GM18909 (cell line): ENCODE data around the gene CIP2A.

Source experiments
- ATAC-seq: cut with Tn5 transposase; IDR thresholded peaks from one replicate; pipeline ENCODE4 v1.9.1; 2021; ENCODE audit warnings: mild to moderate bottlenecking; ENCODE audit not compliant: unreplicated experiment, poor library complexity

Gene CIP2A

DNA sequence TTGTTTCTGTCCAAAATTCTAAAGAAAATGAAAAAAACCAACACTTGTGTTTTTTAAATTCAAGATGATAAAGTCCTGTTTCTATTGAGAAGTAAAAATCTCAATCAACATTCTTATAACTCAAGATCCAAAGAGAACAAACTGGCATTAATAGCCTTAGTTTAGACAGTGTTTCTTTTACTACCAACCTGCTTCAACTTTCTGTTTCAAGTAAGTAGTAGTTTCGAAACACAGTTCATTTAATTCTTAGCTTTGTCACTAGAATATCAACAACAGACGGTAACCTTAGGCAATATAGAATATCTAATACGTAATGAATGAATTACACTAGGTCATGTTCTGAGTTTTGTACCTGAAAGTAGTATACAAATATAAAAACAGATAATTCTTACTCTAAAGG is 23.7 kb downstream of the CIP2A start:
- ATAC-seq, result no peak

DNA sequence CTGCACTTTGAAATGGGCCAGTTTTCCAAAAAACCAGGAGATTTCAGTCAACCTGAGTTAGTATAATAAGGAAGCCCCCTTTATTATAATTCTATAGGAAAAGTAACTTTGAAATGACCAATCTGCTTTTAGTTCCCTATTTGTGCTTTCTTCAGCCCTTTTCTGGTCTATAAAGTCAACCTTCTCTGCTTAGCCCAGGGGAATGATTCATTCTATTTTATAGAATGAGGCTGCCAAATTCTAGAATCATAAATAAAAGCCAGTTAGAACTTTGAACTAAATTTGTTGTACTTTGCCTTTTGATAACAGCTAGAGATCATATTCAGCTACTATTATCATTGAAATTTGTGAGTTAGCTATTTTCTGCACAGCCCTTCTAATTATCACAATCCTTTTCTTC is 24.7 kb downstream of the CIP2A start:
- ATAC-seq, result no peak

DNA sequence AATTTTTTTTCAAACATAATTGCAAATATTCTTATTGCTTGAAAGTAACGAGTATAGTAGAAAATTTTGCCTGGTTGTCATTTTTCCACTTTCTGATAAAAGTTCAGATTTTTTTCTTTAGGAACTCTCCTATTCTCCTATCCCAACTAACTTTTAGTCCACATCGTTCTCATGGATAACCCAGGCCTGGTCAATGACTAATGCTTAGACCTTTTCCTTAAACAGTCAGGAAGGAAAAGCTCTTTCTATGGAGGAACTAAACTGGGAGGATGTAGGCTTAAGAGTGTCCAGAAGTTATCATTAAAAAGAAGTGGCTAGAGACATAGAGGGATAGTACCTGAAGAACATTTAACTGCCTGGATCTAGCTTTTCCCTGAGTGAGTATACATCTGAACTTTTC is 26.7 kb downstream of the CIP2A start:
- ATAC-seq, result no peak

DNA sequence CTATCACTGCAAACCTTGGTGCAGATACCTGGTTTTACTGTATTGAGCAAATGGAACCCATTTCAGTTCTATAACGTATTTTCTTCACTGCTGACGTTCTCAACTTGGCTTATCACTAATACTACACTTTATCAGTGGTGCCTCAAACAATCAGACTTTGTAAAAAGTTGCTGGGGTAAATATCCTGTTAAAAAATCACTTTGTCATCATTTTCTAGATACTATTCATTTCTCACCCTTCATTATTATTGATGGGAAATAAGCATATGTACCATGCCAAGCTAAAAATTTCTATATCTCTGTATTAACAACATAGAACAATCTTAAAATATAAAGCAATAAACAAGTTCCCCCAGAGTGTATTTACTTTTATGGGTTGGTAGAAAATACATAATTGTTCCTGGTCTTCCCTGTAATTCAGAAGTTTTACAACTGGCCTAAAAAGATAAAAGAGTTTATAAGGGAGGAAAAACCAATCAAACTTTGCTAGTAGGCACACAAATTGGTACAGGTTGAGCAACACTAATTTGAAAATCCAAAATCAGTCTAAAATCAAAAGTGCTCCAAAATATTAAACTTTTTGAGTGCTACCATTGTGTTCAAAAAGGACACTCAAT is 33.2 kb downstream of the CIP2A start:
- ATAC-seq, result no peak

DNA sequence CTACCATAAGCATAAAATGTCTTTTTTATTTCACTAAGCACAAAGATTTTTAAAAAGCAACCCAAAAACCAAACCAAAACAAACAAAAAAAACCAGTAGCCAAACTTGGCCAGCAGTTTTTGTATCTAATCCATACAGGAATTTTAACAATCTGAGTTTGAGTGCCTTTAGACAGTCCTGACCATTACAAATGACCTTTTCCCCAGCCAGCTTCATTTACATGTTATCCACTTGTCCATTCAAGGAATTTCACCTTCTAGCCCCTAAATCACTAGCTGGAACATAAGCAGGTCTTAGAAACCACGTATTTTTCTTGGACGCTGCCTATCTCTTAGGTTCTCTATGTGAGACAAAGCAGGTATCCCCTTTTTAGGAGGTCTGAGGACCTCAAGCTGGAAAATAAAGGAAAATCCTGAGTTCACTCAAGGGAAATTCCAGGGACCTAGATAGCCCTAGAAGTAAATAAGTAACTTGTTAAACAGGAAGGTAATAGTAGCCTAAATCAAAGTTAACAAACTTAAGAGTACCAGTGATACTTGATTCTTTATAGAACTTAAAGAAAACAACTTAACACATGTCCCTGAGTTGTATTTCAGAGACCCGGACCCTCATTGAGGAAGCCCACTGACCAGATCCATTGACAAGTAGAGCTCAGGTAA is 34.2 kb downstream of the CIP2A start:
- no peak for ATAC-seq

DNA sequence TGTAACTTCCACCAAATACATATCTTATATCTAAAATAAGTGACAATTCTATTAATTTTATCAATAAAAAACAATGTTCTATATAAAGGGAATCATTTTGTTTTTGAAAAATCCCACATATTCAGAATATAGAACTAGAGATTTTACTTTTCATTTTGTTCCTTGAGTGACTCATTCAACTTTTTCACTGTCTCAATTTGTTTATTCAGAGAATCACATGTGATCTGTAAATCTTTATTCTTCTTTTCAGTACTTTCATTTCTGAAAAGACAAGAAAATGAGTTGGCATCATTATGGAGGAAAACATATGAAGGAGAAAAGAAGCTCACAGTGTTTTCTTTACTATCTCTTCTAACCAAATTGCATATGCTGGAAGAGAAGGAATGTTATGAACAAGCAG is 35.0 kb downstream of the CIP2A start:
- ATAC-seq, result no peak

DNA sequence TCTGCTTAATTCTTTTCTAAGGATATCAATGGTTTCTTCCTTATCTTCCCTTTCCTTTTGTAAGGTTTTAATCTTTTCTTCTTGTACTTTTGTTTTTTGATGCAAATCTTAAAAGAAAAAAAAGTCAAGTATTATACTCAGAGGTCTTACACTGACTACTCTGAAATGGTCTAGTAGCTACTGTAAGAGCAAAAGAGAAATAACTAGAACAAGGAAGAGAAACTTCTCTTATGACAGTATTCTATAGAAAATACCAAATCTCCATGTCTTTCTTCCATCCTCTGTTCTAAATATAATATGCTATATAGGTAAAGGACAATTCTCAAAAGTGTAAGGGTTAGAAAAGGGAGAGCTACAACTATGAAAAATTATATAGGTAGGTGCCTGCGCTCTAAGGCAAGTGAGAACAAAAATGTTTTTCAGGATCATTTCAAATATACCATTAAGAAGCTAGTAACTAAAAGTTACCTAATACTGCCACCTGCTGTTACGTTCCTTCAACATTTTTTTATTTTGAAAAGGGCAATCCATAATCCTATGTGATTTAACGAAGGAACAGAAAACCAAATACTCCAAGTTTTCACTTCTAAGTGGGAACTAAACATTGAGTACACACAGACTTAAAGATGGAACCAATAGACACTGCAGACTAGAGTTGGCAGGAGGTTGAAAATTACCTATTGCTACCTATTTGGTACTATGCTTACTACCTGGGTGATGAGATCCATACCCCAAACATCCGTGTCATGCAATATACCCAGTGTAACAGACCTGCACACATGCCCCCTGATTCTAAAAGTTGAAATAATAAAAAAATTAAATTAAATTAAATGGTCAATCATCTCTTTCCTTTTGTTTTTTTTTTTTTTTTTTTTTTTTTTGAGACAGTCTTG is 36.7 kb downstream of the CIP2A start:
- peak; percentile 66 for ATAC-seq

DNA sequence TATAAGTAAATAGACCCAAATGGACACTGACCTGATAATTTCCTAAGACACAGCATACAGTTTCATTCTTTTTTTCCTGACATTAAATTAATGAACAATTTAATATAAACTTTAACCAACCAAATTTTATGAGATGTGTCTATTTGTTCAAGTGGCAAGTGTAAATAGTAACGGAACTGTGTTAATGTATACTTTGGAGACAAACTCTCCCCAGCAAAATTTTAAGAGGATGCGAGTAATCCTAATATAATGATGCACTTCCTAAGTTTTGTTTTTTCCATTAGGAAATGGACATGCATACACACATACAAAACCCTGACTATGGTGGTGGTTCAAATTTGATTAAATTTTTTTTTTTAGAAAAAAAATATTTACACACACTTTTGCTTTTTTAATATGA is 40.4 kb downstream of the CIP2A start:
- ATAC-seq, result no peak

DNA sequence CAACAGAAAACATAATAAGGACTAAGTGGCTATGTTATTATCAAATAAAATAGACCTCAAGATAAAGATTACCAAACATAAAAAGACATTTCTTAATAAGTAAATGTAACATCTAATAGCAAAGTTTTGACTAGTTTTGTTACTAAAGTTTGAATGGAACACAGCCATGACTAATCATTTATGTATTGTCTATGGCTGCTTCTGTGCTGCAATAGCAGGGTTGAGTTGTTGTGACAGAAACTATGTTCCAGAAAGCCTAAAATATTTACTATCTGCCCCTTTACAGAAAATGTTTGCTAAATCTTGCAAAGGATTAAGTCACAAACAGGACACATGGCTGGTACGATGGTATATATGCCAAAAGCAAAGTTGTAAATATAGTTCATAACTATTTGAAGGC is 40.9 kb downstream of the CIP2A start:
- no peak for ATAC-seq

DNA sequence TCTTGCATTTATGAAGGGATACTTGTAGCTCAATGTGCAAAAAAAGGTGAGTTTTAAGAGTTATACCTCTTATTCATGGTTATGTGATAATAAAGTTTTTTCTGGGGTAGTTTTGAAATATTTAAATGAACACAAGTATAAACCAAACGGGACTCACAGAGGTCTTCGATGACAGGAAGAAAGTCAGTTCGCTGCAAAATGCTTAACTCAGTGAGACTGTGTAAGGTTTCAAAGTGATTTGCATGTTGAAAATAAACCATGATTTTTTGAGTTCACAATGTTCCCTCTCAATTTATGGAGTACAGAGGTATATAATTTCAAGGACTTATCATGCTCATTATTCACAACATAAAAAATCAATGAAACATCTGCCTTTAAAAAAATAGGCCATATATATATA is 42.5 kb downstream of the CIP2A start:
- ATAC-seq, result peak; percentile 27

DNA sequence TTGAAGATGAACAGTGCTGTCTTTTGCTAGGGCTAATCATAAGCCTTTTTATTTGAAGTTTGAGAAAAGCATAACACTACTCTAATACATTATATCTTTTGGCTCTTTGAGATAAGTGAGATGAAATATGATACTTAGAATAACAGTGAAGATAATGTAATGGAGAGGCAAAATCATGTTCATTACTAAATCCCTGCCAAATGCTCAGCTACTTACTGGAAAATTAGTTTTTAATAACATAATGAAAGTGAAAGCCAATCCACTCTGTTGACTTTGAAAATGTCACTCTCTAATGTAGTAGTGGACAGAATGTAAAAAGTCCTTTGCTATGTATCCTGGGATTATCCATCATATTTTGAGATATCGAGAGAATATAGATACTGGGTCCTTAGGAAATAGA is 43.0 kb downstream of the CIP2A start:
- peak; percentile 51 for ATAC-seq

DNA sequence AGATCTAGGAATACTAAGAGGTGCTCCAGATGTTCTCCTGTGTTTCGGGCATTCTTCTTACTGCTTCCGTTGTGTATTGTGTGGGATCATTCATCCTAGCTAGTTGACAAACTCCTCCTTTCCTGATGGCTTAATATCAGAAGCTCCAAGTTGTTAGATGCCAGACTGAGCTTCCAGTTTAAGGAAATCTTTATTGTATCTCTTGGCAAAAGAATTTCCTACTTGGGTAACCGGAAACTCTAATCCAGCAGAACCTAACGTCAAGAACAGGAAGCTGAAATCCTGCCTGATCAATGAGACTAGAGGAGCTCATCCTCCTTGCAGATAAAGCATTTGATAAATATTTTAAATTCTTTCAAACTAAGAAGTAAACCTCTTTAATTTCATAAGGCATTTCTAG is 51.2 kb downstream of the CIP2A start:
- no peak for ATAC-seq

DNA sequence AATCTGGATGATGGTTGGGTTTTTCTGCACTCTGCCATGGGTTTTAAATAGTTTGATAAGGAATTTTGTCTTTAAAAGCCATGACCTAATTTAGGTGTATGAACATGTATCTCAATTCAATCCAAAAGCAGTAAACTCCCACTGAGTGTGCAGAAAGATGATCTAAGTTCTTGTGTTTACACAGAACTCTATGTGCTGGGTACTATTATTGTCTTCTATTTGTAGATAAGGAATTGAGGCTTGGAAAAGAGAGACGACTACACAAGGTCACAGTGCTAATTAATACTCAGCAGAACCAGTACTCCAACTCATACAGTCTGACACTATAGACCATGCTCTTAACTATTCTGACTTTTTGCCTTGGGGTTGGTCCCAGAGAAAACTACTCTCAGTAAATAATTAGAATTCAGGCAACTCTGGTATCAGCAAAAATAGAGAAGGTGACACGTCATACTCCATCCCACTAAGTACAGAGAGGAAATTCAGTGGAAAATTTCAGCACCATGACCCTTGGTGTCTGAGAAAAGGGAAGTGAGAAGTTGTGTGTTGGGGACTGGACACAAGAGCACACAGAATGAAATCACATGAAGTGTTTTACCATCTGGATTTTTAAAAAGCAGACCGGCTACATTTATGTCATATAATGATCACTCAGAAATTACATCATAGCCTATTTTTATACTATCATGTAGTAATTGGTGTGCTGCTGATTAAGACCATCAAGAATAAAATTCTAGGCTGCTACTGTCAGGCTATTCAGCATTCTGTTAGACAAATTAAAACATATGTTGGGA is 60.6 kb downstream of the CIP2A start:
- ATAC-seq, result peak; percentile 96

DNA sequence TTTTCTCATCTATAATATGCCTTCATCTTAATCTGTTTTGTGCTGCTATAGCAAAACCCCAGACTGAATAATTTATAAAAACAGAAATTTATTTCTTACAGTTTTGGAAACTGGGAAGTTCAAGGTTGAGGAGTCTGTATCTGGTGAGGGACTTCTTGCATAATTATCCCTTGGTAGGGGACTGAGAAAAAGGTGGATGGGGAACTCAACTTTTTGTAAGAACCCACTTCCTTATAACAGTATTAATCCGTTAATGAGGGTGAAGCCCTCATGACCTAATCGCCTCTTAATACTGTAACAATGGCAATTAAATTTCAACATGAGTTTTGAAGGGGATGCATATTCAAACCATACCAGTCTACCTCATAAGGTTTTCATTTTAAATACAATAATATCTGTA is 61.4 kb downstream of the CIP2A start:
- no peak for ATAC-seq

DNA sequence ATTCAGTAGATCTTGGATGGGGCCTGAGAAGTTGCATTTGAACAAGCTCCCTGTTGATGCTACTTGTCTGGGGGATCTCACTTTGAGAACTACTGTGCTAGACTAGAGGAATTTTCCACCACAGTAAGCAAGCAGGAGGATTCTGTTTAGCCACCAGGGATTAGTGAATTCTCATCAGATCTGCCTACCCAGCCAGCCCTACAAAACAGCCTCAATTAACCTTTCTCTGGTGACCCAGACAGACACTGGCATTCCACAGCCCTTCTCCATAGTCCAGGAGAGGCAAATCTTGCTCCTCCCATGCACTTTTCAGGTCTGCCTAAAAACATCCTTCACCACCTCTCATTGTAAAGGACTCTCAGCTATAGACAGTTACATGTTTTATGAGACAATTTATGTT is 62.1 kb downstream of the CIP2A start:
- no peak for ATAC-seq

DNA sequence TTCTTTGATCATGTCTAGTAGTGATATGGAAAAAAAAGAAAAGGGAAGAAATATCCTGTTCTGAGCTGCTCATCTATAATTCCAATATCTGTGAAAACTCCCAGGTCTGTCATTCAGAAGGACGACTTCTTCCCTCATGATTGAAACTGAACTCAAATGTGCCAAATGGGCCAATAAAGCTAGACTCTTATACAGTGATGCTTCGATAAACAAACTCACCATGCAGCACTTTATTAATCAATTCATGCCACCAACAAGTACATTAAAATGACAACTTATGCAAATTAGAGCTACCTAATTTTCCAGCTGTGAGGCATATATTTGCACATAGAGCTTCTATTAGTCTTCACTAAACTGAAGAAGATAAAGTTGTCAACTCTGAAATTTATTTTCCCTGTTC is 63.3 kb downstream of the CIP2A start:
- ATAC-seq, result no peak

DNA sequence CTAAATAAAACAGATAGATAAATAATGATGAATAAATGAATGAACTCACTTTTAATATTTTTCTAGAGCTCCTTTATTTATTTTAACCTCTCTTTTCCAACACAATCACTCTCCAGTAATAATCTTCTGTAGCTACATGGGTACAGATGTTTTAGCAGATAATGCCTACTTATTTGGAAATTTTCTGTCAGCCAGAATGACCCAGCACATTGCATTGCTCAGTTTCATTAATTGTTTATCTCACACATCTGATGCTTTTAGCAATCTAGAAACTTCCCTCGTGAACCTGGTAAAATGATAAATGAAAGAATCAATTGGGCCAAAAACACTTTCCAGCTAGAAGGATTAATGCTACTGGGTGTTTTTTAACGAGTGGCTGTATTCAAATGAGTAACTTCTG is 64.0 kb downstream of the CIP2A start:
- no peak for ATAC-seq

DNA sequence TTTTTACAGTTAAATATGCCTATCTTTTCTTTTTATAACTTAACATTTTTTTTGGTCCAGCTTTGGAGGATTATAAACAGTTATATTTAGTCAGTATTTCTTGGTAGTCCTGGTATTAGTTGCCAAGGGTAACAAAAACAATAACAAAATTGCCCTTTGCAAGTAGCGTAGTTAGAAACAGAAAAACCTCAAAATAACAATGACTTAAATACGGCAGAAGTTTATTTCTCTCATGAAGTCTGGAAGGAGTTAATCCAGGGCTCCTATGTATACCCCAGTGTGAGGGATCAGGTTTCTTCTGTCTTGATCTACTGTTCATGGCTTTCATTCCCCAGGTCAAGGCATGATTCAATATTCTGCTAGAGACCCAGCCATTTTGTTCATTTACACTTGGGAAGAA is 64.7 kb downstream of the CIP2A start:
- ATAC-seq, result no peak

DNA sequence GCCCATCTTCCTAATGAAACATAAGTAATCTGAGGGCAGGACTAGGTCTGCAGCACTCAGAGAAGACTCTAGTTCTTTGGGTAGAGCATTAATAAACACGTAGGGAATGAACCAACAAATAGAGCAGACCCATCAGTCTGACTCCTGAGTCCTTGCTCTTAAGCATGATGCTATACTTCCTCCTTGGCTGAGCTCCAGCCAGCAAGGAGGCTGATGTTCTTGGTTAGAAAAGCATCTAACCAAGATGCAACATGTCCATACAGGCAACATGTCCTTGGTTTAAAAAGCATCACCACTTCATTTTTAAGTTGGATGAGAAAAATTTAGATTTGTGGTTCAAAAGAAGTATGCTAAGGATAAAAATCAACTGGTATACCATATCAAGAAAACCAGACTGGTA is 70.3 kb downstream of the CIP2A start:
- no peak for ATAC-seq

DNA sequence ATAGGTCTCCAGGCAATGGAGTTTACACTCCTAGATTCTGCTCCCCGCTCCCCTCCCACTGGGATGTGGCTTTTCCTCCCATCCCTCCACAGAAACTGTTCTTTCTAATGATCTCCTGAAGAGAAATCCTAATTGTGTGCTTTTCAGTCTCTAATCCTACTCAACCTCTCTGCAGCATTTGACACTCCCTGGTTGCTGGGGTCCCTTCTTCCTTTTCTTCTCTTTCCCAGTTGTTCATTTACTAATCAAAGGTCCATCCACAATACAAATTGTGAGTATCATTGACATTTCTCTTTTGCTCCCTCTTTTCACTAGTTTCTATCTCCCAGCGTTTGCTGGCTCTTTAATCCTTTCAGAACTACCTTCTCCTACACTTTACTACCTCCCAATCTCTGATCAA is 72.4 kb downstream of the CIP2A start:
- ATAC-seq, result no peak

DNA sequence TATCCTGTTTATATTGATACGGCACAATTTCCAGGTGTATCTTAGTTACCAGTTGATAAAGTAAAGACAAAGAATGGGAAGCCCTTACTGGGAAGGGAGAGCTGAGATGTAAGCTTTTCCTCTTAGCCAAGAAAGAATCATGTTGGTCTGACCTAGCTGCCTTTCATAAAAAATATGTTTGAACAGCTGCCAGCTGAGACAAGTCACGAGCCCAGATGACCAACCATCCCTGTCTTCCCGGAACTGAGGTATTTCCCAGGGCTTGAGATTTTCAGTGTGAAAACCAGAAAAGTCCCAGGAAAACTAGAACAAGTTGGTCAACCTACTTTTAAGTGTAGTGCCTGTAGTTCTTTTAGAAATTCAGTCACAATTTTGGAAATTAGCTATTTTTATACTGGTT is 75.3 kb downstream of the CIP2A start:
- ATAC-seq, result no peak
